Tibial nerve (tissue), 4 donors: ENCODE data around the gene TMEM44.

Experiments used
- EP300 ChIP-seq, 2 donors: sonication (generic); formaldehyde crosslinking; IDR thresholded peaks; one replicate each; pipeline ENCODE4 v1.6.1; 2017; ENCODE audit warnings: antibody characterized with exemption in 2 of 2, mild to moderate bottlenecking in 1 of 2
- POLR2A ChIP-seq, 2 donors: fragments of 450-650 bp; IDR thresholded peaks; one replicate each; pipeline ENCODE4 v1.6.1; 2017; ENCODE audit warnings: antibody characterized with exemption in 2 of 2, mild to moderate bottlenecking in 2 of 2, moderate library complexity in 2 of 2
- TF ChIP-seq, protein P1 (sequence below), 5 experiments: fragments of 200-600 bp in 3 of 5; fragments of 450-650 bp in 2 of 5; sonication (generic) in 3 of 5; IDR thresholded peaks; one replicate each; pipeline ENCODE4 v1.5.1; 2016 to 2019; ENCODE audit warnings: antibody characterized with exemption in 5 of 5, mild to moderate bottlenecking in 3 of 5, moderate library complexity in 2 of 5

DNA sequence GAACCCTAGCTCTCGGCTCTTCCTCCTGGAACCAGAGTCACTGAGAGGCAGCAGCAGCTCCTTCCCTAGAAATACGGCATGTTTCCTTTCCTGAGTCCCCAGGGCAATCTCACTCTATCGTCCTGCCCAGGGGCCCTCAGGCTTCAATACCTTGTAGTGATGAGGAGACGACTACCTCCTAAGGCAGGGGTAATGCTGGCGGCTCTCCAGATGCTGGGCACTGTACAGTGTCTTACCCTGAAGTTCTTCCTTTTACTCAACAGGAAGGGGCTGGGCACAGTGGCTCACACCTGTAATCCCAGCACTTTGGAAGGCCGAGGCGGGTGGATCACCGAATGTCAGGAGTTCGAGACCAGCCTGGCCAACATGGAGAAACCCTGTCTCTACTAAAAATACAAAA is 13.5 kb downstream of the TMEM44 start:
- TF ChIP-seq POLR2A (IDR thresholded peaks at IDR 0.05) (no peak), EP300 (IDR thresholded peaks at IDR 0.05) (no peak)
- TF ChIP-seq, protein P1, sequence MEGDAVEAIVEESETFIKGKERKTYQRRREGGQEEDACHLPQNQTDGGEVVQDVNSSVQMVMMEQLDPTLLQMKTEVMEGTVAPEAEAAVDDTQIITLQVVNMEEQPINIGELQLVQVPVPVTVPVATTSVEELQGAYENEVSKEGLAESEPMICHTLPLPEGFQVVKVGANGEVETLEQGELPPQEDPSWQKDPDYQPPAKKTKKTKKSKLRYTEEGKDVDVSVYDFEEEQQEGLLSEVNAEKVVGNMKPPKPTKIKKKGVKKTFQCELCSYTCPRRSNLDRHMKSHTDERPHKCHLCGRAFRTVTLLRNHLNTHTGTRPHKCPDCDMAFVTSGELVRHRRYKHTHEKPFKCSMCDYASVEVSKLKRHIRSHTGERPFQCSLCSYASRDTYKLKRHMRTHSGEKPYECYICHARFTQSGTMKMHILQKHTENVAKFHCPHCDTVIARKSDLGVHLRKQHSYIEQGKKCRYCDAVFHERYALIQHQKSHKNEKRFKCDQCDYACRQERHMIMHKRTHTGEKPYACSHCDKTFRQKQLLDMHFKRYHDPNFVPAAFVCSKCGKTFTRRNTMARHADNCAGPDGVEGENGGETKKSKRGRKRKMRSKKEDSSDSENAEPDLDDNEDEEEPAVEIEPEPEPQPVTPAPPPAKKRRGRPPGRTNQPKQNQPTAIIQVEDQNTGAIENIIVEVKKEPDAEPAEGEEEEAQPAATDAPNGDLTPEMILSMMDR (IDR thresholded peaks at IDR 0.05): no peak
